HepG2 (cell line): Measurements from ENCODE around the gene CRHR1.

Source experiments
- AGO1 ChIP-seq: fragments of 200-400 bp; formaldehyde crosslinking; IDR thresholded peaks from 2 replicates; pipeline ENCODE4 v1.6.1; 2017; ENCODE audit warnings: mild to moderate bottlenecking, low read depth, low read length, moderate library complexity; ENCODE audit not compliant: poor library complexity, severe bottlenecking
- ATF2 ChIP-seq: sonication (generic); formaldehyde crosslinking; IDR thresholded peaks from 2 replicates; pipeline ENCODE4 v1.4.0; 2020; ENCODE audit warnings: missing genetic modification reagents
- CTCF ChIP-seq: sonication (generic); formaldehyde crosslinking; IDR thresholded peaks from 2 replicates; pipeline ENCODE4 v1.5.0; 2020; ENCODE audit warnings: mild to moderate bottlenecking, missing genetic modification reagents, moderate library complexity
- EED ChIP-seq: sonication (generic); formaldehyde crosslinking; IDR thresholded peaks from 2 replicates; pipeline ENCODE4 v1.5.0; 2020; ENCODE audit warnings: mild to moderate bottlenecking, missing genetic modification reagents
- JDP2 ChIP-seq: sonication (generic); formaldehyde crosslinking; IDR thresholded peaks from 2 replicates; pipeline ENCODE4 v1.8.1; 2022; ENCODE audit warnings: missing genetic modification reagents, borderline replicate concordance
- KAT2B ChIP-seq: fragments of 150-350 bp; IDR thresholded peaks from 2 replicates; pipeline ENCODE4 v1.6.1; 2014; ENCODE audit warnings: low read depth, low read length, borderline replicate concordance
- PATZ1 ChIP-seq: sonication (generic); formaldehyde crosslinking; IDR thresholded peaks from 2 replicates; pipeline ENCODE4 v1.4.0; 2020; ENCODE audit warnings: missing genetic modification reagents
- POLR2A ChIP-seq, 2 experiments: IDR thresholded peaks; 2 replicates each; pipeline ENCODE4 v1.6.1; 2011; ENCODE audit warnings: low read depth in 2 of 2, low read length in 2 of 2, mild to moderate bottlenecking in 1 of 2, moderate library complexity in 1 of 2; ENCODE audit not compliant: insufficient read depth in 1 of 2
- TCF7 ChIP-seq: sonication (generic); IDR thresholded peaks from 2 replicates; pipeline ENCODE4 v1.6.1; 2016; ENCODE audit warnings: antibody characterized with exemption, low read depth
- TP53 ChIP-seq: sonication (generic); formaldehyde crosslinking; conservative IDR thresholded peaks from 2 replicates; pipeline ENCODE4 v1.4.0; 2020; ENCODE audit warnings: missing genetic modification reagents
- YY1 ChIP-seq: IDR thresholded peaks from 2 replicates; pipeline ENCODE4 v1.6.1; 2011; ENCODE audit warnings: low read length, low read depth, moderate library complexity, mild to moderate bottlenecking; ENCODE audit not compliant: insufficient read depth, insufficient replicate concordance
- ZFP82 ChIP-seq: sonication (generic); formaldehyde crosslinking; IDR thresholded peaks from 2 replicates; pipeline ENCODE4 v1.5.1; 2020; ENCODE audit warnings: mild to moderate bottlenecking, missing genetic modification reagents, borderline replicate concordance
- ZNF670 ChIP-seq: sonication (generic); formaldehyde crosslinking; IDR thresholded peaks from 2 replicates; pipeline ENCODE4 v1.8.0; 2022; ENCODE audit warnings: mild to moderate bottlenecking, missing genetic modification reagents, borderline replicate concordance
- ZNF839 ChIP-seq: sonication (generic); formaldehyde crosslinking; IDR thresholded peaks from 2 replicates; pipeline ENCODE4 v1.4.0; 2020; ENCODE audit warnings: missing genetic modification reagents, mild to moderate bottlenecking, borderline replicate concordance

- TF ChIP-seq ATF2 (CRISPR knock-in tag) (no peak), POLR2A (IDR thresholded peaks at IDR 0.05; ENCODE audit: insufficient read depth in 1 of 2, low read depth in 2 of 2, low read length in 2 of 2) (no peak), ZNF670 (CRISPR knock-in tag) (no peak), AGO1 (no peak), JDP2 (CRISPR knock-in tag) (no peak), YY1 (no peak), CTCF (CRISPR knock-in tag) (no peak), TCF7 (no peak), PATZ1 (CRISPR knock-in tag) (no peak), ZNF839 (no peak), TP53 (CRISPR knock-in tag) (no peak), KAT2B (no peak), ZFP82 (CRISPR knock-in tag) (no peak), EED (CRISPR knock-in tag) (no peak)
Measured at GRCh38 chr17:45789874-45790273, 5.8 kb downstream of the CRHR1 start.
